Placental epithelial cell (primary cell): ENCODE measurements around the gene FREY1. TPM values are rescaled to one million over a fixed set of nuclear protein-coding genes. Genes with fewer than 3 reads are reported as not detected.

Source experiments
- total RNA-seq: library from RNA; depleted of rRNA; stranded (reverse); fragments of >200 nt; gene quantifications from 2 replicates; pipeline ENCODE4 v1.2.3, GENCODE V29; 2012

The FREY1 gene, protein sequence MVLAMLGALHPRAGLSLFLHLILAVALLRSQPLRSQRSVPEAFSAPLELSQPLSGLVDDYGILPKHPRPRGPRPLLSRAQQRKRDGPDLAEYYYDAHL
- total RNA-seq = 2.7 and 3.4 TPM in 2 replicates

DNA sequence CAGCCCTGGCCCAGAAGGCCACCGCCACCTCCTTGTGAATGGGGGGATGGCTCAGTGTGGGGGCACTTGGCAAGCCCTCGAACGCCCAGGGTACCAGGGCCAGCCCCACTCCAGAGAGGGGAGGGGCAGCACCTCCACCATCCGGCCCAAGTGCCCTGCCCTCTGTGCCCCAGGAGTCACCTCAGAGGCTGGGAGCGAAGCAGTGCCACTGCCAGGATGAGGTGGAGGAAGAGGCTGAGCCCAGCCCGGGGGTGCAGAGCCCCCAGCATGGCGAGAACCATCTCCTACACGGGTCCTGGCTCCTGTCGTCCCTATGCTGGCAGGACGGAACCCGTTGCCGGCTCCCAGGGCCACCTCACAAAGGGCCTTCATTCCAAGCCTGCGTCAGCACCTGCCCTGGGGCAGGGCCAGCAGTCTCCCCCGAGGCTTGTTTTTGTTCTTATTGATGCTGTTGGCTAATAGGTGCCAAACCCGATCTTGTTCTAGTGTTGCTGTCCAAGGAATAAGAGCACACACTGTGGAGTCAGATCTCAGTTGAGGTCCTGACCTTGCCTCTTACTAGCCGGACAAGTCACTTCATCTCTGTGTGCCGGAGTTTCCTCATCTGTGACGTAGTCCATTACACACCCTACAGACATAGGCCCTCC is at the start of gene FREY1:
Gene FREY1 (minus strand): TSS at position 307 of the 647 bp plus-strand sequence. CDS start 26 bp downstream, at position 281.

DNA sequence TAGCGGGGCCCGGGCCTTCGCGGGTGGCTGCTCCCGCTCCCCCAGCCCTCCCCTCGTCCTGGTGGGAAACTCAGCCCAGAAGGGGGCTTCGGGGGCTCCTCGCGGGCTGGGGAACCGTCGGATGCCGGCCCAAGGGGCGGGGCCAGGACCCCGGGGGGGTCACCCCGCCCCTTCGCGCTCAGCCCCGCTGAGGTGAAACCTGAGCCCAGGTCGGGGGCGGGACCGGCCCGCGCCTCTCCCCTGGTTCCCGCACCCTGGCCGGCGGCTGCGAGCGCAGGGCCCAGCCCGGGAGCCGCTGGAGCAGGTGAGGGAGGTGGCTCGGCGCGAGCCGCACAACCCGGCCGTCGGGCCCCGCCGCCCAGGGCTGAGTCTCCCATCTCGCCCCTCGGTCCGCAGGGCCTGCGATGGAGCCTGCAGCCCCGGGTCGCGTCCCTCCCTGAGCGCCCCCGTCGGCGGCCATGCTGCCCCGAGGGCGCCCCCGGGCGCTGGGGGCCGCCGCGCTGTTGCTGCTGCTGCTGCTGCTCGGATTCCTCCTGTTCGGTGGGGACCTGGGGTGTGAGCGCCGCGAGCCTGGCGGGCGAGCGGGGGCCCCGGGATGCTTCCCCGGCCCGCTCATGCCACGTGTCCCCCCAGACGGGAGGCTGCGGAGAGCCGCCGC is 15.5 kb upstream of the FREY1 start, which contains the start of gene LARGE2:
Gene LARGE2 (plus strand): TSS at position 232 of the 658 bp plus-strand sequence. CDS start 227 bp downstream, at position 459.

DNA sequence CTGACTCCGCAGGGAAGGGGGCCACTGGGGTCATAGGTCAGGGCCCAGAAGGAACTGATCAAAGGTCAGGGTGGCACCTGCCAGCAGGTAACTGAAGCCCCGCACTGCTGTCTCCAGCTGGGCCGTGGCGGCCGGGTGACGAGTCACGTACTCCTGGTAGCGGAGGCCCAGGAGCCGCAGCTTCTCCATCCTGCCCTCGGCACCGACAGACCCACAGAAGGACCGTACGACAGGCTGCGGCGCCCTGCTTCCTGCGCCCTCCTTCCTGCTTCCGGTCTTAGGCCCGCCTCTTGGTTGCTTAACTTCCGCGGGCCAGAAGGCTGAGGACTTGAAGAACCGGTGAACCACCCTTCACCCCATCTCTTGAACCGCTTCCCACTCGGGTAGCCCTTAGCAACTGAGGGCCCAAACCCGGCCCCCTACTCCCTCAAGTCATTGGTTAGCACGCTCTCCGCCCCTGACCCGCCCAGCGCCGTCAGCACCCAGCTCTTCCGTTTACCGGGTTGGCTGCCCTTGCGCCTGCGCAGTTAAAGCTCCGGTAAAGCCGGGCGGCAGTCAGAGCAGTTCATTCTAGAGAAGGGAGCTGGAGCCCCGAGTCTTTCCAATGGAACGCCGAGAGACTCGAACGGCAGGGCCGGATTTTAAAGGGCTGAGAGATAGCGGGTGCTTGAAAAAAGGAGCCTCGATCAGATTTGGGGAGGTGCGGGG is 10.7 kb upstream of the FREY1 start, which contains the start of gene PEX16:
Gene PEX16 (minus strand): TSS at position 255 of the 708 bp plus-strand sequence. CDS start 66 bp downstream, at position 189.

DNA sequence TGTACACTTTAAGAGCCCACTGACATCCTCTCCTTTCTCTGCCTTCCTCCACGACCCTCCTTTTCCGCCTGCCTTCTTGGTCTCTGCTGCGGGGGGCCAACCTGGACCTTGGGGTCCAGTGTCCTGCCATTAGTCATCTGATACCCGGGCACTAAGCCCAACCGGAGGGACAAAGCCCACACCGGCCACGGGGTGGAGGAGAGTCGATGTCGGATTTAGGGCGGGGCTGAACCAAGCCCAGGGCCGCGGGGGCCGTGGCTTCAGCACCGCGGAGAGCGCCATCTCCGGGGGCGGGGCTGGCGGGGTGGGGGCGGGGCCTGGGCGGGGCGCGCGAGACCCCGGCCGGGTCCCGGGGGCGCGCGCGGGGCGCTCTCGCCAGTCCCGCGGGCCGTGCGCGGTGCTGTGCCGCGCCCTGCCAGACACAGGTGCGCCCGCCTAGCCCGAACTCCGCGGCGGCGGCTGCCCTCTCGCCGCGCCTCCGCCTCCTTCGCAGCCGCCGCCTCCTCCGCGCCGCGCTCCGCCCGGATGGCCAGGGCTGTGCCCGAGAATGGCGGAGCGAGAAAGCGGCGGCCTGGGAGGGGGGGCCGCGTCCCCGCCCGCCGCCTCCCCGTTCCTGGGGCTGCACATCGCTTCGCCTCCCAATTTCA is 21.7 kb downstream of the FREY1 start, which contains the start of gene MAPK8IP1:
Gene MAPK8IP1 (plus strand): TSS at position 378 of the 647 bp plus-strand sequence. CDS start 170 bp downstream, at position 548.

Other genes starting within 250 kb of the FREY1 start
- gene CHST1, start 241.6 kb downstream of the FREY1 start, total RNA-seq = not detected in 2 replicates
- 10.6 and 17.0 TPM in 2 replicates for gene SLC35C1, start 102.1 kb downstream of the FREY1 start, total RNA-seq
- 26.6 and 33.8 TPM in 2 replicates for gene CRY2, start 59.8 kb downstream of the FREY1 start, total RNA-seq
- 3.9 and 4.4 TPM in 2 replicates for gene MAPK8IP1, start 21.6 kb downstream of the FREY1 start, total RNA-seq
- 32.6 and 36.3 TPM in 2 replicates for gene PEX16, start 10.6 kb upstream of the FREY1 start, total RNA-seq
- gene LARGE2, start 15.4 kb upstream of the FREY1 start, total RNA-seq = under 0.01 and 0.22 TPM in 2 replicates
- 12.9 and 22.0 TPM in 2 replicates for gene PHF21A, start 214.2 kb upstream of the FREY1 start, total RNA-seq